Activated T-cell treated with anti-CD3 and anti-CD28 coated beads, Interleukin-2, amount 50 U/mL, for 48 hours (primary cell): ENCODE measurements around the gene ARHGEF33.
A peak's percentile ranks its signal among the peaks of the same experiment; 100 is the strongest.

Experiments used
- DNase-seq, 2 experiments: peaks; one replicate each; pipeline ENCODE4 v3.0.0-alpha.2; 2020

ARHGEF33 gene

GRCh38 chr2:38889575-38889974 is at the start of gene ARHGEF33:
TSS of gene ARHGEF33 (plus strand) at chr2:38889875. CDS start at chr2:38919448, 29,573 bp downstream.
- DNase-seq = no peak

DNA sequence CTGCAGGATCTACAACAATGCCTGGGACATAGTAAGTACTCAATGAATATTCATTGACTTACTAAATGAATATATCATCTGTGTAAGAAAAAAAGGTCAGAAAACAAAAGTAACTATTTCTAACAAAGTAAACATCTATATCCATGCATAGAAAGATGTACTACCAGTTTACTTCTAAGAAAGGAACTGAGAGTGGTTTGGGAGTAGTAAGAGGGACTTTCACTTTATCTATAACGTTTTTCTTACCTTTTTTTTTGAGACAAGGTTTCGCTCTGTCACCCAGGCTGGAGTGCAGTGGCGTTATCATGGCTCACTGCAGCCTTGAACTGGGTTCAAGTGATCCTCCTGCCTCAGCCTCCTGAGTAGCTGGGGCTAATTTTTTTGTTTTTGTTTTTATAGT is 39.6 kb upstream of the ARHGEF33 start:
- no peak for DNase-seq

- no peak for DNase-seq
Measured at GRCh38 chr2:38856165-38856564, 33.5 kb upstream of the ARHGEF33 start.

DNA sequence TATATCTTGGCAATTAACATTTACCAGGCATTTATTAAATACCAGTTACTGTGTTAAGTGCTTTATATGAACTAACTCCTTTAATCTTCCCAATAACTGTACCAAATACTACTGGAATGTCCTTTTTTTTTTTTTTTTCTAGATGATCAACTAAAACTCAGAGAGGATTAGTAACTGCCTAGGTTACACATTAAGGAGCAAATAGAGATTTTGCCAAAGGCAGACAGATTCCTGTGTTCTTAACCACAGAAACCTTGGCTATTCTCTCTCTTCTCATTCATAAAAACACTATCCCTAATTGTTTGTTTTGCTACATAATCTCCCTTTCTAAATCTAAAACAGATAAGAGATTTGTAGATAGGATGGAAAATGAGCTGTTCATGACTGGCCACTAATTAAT is 27.2 kb upstream of the ARHGEF33 start:
- no peak for DNase-seq

GRCh38 chr2:38863061-38863695 is 26.5 kb upstream of the ARHGEF33 start:
- DNase-seq = no peak

DNA sequence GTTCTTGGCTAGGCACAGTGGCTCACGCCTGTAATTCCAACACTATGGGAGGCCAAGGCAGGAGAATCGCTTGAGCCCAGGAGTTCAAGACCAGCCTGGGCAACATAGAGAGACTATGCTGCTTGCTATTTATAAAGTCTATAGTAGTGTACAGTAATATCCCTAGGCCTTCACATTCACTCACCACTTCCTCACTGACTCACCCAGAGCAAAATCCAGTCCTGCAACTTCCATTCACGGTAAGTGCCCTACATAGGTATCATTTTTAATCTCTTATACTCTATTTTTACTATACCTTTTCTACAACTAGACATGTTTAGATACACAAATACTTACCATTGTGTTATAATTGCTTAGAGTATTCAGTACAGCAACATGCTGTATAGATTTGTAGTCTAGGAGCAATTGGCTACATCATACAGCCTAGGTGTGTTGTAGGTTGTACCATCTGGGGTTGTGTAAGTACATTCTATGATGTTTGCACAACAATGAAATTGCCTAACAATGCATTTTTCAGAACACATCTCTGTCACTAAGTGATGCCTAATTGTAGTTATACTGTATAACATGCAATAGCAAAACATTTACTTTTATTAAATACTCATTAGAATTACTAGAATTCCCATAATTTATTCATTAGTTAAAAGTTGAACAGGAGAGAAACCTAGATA is 22.8 kb upstream of the ARHGEF33 start:
- DNase-seq = no peak

DNA sequence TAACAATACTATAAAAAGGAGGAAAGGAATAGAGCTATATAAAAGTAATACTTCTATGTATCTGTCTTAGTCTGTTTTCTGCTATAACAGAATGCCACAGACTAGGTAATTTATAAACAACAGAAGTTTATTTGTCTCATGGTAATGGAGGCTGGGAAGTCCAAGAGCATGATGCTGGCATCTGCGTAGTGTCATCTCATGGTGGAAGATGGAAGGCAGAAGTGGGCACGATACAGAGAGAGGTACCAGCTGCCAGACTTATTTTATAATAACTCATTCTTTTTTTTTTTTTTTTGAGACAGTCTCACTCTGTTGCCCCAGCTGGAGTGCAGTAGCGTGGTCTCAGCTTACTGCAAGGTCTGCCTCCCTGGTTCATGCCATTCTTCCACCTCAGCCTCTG is 18.2 kb upstream of the ARHGEF33 start:
- DNase-seq = no peak

DNA sequence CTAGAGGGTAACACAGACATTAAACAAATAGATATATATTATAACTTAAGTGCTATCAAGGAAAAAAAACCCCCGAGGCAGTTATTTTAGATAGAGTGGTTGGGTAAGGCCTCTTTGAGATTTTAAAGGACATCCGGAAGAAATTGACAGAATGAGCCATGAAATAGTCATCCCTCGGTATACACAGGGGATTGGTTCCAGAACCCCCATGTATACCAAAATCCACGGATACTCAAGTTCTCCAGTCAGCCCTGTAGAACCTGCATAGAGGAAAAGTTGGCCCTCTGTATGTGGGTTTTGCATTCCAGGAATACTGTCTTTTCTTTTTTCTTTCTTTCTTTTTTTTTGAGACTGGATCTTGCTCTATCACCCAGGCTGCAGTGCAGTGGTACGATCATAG is 15.9 kb upstream of the ARHGEF33 start:
- DNase-seq = no peak

GRCh38 chr2:38875227-38875575 is 14.5 kb upstream of the ARHGEF33 start:
- DNase-seq = no peak

DNA sequence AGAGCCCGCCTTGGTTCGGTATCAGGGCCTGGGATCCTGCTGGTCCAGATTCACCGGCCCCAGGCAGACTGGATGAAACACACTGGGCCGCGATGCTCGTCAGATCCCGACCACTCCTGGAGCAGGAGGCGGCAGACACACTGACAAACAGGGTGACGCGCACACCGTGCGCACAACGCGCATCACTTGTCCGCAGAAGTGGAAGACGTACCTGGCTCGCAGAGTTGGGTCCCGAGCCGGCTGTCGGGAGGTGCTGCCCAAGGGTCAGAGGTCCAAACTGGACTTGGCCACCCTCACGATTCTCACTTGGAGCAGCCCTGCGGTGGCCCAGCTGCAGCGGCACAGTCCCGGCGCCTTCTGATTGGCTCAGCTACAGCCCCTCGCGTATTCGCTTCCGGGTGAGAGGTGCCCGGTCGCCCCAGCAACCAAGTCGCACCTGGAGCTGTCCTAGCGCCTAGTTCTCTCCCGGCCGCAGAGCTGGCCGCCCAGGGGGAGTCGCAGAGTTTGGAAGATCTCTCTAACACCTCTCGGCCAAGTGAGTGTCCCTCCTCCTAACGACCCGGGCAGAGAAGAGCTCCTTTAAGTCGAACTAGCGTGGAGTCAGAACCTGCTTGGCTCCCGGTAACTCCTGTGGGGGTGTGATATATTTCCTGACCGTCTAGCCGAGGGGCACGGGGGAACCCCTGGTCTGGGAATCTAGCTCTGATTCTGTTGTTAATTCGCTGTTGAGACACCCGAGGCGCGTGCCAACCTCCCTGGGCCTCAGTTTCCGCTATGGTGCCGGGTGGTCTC is 13.9 kb upstream of the ARHGEF33 start, which contains the start of the genes DHX57 and MORN2:
Gene DHX57, minus strand, starts transcription at position 359 of the 792 bp plus-strand sequence. CDS start 7,529 bp downstream, outside the sequence.
Gene MORN2, plus strand, starts transcription at position 401 of the 792 bp plus-strand sequence.
- peak; percentile 83 to 88 for DNase-seq

GRCh38 chr2:38876407-38876806 is 13.3 kb upstream of the ARHGEF33 start:
- no peak for DNase-seq

DNA sequence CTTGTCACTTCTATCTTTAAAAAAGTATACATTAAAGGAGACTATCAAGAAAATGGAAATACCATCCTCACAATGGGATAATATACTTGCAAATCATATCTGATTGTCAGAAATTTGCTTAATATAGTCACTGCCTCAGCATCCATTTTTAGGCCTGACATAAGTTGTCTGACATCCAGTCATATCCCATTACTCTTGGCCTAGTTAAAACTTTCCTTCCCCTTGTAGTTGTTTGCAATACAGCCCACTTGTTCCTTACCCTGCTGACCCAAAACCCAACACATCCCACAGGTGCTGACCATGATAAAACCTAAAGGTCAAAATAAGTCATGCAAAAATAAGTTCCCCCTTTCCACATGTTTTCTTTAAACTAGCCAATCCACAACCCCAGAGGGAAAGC is 3.6 kb upstream of the ARHGEF33 start:
- no peak for DNase-seq

DNA sequence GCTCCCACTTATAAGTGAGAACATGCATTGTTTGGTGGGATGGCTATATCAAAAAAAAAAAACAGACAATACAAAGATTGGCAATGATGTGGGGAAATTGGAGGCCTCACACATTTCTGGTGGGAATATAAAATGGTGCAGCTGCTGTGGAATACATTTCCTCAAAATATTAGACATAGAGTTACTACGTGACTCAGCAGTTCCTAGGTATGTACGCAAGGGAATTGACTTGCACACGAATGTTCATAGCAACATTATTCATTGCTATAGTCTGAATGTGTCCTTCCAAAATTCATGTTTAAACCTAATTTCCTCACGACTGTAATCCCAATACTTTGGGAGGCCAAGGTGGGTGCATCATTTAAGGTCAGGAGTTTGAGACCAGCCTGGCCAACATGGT is 2.3 kb upstream of the ARHGEF33 start:
- no peak for DNase-seq

DNA sequence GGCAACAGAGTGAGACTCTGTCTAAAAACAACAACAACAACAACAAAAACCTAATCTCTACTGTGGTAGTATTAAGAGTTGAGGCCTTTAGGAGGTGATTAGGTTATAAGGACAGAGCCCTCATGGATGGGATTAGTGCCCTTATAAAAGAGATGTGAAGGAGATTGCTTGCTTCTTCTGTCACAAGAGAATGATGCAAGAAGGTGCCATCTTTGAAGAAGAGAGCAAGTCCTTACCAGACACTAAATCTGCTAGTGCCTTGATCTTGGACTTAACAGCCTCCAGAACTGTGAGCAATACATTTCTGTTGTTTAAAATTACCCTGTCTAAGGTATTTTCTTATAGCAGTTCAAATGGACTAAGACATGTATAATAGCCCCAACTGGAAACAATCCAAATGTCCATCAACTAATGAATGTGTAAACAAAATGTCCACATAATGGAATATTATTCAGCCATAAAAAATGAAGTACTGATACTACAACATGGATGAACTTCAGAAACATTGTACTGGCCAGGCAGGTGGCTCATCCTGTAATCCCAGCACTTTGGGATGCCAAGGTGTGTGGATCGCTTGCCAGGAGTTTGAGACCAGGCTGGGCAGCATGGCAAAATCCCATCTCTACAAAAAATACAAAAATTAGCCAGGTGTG is 1.6 kb upstream of the ARHGEF33 start:
- no peak for DNase-seq

DNA sequence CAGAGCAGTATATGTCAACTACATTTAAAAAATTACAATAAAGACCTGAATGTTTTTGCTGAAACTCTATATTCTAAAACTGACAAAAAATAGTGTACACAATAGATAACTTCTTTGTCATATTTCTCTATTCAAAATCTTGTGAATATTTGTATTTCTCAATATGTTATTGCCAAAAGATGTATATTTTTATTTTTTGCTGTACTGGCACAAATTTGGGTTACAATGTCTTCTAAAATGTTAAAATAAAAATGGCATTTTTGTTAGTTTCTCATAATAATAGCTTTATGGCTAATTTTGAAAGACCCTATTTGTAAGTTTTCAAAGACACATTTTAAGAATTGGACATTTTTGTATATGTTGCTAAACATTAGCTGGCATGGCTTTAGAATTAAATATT is 630 bp upstream of the ARHGEF33 start:
- no peak for DNase-seq

DNA sequence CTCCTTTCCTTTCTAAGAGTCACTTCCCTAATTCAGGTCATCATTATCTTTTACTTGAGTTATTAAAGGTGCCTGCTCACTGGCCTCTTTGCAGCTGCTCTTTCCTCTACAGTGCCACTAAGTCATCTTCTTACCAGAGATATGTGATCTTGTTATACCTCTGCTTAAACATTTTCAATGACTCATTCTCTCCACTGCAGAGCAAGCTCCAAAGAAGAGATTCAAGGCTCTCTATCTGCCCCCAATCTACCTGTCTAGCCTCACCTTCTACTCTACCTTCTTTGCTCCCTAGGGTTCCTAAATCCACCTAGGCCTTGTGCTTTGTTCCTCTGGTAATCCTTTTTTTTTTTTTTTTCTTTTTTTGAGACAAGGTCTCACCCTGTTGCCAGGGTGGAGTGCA is 3.1 kb downstream of the ARHGEF33 start:
- no peak for DNase-seq

DNA sequence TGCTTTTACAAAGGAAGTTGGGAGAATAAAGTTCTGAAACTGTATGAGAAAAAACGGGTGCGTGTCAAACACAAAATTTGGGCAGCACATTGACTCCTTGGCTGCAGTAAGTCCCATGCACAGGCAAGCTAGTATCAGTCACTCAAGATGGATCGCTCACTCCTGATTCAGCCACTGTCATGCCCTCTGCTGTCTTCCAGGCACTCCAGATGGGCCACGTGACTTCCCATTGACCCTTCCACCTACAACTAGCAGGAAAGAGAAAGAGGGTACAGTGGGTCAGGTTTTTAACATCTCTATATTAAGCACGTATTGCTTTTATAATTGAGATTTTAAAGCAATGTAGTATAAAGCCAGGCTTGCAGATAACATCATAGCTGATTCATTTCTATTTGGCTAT is 8.6 kb downstream of the ARHGEF33 start:
- DNase-seq = no peak

DNA sequence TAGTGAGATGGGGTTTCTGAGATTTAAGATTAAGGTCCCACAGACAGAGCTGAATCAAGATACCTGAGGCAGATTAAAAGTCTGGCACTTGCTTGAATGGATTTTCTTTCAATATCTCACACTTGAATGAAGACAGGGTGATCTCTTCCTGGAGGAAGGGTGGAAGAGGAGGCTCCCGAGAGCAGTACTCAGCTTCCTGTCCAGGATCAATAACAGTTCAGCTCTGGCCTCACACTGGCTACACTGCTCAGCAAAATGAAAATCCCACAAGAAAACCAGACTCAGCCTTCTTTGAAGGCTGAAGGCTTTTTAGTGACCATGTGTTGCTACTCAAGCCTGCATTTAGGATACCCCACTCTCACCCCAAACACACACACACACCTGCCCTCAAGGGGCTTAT is 11.1 kb downstream of the ARHGEF33 start:
- no peak for DNase-seq

DNA sequence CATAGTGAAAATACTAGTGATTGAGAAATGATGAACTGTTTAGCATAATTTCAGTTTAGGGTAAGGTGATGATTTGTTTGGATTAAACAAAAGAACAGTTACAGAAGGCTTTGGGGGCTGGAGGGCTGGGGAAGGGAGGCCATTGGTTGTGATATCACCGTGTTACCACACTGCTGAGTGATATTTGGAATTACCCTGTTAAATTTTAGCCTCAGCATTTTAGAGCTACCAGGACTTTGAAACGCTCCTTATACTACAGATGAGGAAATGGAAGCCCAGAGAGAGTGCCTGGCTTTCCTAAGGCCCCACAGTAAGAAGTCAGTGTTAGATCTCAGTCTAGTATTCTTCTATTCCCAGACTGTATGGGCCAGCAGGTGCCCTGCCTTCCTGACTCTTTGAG is 15.6 kb downstream of the ARHGEF33 start:
- no peak for DNase-seq

GRCh38 chr2:38907242-38907641 is 17.6 kb downstream of the ARHGEF33 start:
- DNase-seq = no peak

DNA sequence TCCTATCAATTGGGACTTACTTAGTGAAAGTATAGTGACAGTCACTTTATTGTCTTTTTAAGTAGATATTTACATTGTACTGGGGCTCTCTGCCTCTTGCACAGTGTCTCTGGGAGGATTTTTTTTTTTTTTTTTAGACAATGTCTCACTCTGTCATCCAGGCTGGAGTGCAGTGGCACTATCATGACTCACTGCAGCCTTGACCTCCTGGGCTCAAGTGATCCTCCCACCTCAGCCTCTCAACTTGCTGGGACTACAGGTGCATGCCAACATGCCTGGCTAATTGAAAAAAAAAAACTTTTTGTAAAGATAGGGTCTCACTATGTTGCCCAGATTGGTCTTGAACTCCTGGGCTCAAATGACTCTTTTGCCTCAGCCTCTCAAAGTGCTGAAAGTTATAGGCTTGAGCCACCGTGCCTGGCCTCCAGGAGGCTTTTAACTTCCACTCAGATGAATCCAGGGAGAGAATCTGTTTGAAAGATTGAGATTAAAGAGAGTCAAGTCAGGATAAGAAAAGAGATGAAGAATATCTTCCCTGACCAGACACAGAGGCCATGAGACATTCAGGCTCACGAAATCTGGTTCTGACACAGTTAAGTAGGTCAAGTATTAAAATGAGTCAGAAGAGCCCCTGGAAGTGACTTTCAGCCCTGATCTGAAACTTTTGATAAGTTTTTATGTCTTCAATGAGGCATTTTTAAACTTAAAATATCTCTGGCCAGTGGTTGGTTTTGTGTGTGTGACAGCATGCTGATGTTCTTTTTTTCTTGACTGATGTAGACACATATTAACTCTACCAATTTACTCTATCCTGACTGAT is 18.3 kb downstream of the ARHGEF33 start:
- peak; percentile 29 to 31 for DNase-seq

GRCh38 chr2:38909872-38910271 is 20.2 kb downstream of the ARHGEF33 start:
- DNase-seq = no peak

GRCh38 chr2:38911191-38911590 is 21.5 kb downstream of the ARHGEF33 start:
- no peak for DNase-seq
